Suppressor macrophage treated with lipopolysaccharide for 4 hours (primary cell): ENCODE results near the gene MZT1.
"Not testable (repeated sequence)": the region's sequence is repeated elsewhere in the genome, so short reads cannot be mapped to it uniquely, and the experiment has no call there.

ENCODE experiments used
- DNase-seq: peaks from one replicate; pipeline ENCODE4 v3.0.0-alpha.2; 2020

Gene MZT1, protein sequence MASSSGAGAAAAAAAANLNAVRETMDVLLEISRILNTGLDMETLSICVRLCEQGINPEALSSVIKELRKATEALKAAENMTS

DNA sequence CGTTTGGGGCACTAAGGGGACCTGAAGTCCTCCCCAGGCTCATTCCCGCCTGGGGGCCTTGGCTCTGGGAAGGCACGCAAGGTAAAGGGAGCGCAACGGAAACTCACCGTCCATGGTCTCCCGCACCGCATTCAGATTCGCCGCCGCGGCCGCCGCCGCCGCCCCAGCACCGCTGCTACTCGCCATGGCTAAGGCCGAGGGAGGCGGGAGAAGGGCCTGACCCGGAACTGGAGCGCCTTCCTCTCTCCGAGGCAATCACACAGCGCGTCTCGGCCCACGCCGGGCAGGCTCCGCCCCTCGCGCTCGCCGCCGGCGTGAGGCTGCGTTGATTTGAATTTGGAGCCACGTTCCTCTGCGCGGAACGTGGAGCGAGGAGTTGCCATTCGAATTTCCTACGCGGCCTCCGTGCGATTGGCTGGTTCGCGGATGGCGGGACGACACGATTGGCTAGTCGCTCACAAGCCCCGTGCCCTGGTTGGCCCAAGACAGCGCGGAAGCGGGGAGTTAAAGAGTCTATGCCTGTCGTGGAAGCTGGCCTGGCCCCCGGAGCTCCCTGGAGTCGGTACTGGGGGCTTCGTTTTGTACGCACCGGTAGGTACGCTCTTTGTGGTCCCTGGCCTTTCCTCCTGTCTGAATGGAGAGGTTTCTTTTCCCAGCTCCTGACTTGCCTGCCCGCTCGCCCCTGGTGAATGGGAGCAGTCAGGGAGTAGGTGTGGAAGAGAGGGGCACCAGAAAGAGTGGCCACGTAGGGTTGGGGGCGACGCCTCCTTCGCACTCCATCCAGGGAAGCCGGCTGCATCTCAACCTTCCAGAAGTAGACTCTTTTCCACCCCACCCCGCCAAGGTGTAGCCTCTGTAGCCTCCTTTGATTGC, at the start of gene MZT1, which contains the start of gene BORA:
Gene MZT1, minus strand, starts transcription at position 213 of the 873 bp plus-strand sequence. Its CDS starts 27 bp downstream, at position 186.
Gene BORA, plus strand, starts transcription at position 507 of the 873 bp plus-strand sequence. CDS start 1,018 bp downstream, outside the sequence.
- DNase-seq: peak; percentile 98

DNA sequence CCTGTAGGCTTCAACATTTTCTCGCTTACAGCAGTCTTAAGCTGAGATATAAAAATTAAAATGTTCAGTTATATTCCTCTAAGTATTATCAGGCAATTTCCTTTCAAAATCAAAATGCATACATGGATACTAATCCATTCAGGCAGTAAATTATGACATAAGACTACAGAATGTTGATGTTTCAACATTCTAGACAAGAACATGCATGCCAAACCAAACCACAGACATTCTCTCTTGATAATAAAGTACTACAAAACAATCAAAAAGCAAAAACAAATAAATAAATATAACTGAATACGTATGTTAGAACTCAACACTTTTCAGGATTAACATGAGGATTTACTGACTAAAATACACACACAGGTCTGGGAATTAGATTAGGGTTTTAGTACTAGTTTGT, 46.6 kb upstream of the MZT1 start:
- no peak for DNase-seq

DNA sequence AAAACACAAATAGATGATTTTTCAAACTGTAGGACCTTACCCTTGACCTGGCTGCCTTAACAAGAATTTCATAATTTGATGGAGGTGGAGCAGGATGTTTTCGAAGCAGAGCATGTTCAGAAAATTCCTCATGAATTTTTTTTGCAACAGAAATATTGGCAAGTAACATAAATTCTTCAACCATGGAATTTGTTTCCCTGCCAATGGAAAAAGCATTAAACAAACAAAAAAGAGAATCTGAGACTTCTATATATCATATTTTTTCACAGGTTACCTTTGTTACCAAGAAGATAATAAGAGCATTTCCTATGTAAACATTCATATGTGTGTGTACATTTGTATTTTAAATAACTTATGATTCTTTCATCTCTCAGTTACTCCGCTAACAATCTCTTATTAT, 36.0 kb upstream of the MZT1 start:
- DNase-seq: no peak

DNA sequence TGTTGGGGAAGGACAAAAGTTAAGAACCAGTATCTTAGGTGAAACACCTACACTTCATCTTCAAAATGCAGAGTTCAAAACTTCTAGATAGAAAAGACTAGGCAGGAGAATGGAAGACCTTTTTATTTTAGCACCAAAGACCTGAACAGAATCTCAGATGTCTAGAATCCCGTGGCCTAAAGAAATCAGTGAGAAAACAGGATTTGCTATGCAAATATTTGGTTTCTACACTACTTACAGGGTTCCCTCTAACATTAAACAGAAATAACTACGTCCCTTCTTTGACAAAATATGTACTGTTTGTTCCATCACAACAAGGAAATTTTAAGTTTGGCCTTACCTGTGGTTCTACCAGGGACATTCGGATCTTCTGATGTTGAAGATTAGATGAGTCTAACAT, 32.8 kb upstream of the MZT1 start:
- DNase-seq: no peak

DNA sequence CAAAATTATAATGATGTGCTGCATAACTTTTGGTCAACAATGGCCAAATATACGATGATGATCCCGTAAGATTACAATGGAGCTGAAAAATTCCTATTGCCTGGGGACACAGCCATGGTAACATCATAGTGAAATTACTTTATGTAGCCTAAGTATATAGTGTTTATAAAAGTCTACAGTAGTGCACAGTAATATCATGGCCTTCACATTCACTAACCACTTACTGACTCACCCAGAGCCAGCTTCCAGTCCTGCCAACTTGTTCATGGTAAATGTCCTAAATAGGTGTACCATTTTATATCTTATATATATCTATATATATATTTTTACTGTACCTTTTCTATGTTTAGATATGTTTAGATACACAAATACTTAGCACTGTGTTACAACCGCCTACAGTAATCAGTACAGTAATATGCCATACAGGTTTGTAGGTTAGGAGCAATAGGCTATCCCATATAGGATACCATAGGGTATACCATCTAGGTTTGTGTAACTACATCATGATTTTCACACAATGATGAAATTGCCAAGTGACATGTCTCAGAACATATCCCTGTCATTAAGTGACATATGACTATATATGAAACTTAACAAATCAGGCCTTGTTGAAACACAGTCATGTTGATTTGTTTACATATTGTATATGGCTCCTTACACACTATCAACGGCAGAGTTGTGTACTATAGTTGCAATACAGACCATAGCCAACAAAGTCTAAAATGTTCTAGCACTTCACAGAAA, 30.5 kb upstream of the MZT1 start:
- DNase-seq: no peak

DNA sequence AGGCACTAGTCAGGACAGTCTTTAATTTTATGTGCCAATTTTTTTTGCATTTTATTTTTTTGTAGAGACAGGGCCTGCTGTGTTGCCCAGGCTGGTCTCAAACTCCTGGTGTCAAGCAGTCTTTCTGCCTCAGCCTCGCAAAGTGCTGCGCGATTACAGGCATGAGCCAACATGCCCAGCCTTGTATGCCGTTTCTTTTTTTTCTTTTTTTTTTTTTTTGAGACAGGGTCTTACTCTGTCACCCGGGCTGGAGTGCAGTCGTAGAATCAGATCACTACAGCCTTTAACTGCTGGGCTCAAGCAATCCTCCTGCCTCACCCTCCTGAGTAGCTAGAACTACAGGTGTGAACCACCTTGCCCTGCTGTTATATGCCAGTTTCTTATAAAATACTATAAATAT, 26.7 kb upstream of the MZT1 start:
- DNase-seq: no peak

DNA sequence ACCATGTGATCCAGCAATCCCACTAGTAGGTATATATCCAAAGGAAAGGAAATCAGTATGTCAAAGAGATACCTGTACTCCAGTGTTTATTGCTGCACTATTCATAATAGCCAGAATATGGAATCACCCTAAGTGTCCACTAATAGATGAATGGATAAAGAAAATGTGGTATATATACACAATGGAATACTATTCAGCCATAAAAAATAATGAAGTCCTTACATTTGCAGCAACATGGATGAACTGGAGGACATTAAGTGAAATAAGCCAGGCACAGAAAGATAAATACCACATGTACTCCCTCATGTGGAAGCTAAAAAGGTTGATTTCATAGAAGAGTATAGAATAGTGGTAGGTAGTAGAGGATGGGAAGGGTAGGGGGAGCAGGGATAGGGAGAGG, 23.8 kb upstream of the MZT1 start:
- no peak for DNase-seq

DNA sequence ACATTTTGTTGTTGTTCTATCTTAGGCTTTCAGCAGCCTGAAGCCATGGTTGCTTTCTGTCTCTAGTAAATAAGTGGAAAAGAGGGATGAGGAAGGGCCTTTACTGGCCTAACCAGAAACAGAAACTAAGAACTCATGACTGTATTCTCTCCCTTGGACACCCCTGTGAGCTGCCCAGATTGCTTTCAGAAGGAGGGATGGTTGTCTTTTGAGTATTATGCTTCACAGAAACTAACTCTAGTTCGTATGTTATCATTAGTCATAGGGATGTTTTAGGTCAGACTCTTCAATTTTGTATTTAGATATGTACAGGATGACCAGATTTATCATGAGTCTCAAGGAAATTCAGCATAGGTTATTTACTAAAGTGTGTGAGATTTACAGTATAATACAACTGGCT, 17.8 kb upstream of the MZT1 start:
- DNase-seq: peak; percentile 30

DNA sequence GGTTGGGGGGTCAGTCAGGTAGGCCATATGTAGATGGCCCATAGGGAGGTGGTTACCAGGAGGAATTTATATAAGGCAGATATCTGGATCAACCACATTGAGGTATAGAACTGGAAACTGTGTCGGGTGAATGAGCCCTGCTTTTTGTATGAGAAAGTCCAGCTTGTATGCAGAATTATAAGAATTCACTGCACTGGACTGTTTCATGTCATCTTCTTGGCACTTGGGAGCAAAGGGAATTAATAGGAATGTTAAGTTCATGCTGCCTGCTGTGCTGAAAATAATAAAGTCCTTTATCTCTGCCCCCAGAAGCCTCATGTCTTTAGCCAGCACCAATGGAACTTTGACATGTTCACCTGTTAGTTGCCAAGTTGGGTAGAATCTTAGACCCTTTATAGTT, 12.6 kb upstream of the MZT1 start:
- DNase-seq: no peak

DNA sequence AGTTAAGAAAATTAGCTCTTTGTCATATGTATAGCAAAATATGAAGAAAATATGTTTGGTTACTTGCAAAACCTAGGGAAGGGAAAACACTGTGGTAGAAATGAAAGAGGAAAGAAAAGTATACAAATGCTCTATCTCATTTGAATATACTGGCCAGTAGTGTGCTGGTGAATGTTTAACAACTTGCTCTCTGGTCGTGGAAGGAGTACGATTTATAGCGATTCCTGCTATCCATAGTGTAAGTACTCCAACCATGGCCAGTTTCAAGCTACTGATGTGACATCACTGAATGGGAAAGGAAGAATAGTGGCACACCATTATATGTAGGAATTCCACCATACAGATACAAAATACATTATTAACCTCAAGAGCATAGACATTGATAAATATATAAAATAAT, 9.6 kb upstream of the MZT1 start:
- no peak for DNase-seq

DNA sequence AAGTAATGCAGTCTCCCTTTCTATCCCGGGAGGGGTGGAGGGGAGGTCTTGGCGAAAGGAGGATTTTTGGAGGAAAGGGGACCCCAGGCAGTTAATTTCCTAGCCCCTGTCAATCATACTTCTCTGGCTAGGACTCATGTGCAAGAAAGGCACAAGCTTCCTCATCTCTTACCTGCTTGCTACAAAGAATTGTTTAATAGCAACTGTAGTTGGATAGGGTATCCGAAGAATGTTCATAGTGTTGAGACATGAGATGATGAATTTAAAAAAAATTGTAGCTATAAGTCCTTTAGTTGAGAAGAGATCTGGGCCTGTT, 819 bp upstream of the MZT1 start:
- DNase-seq: no peak

DNA sequence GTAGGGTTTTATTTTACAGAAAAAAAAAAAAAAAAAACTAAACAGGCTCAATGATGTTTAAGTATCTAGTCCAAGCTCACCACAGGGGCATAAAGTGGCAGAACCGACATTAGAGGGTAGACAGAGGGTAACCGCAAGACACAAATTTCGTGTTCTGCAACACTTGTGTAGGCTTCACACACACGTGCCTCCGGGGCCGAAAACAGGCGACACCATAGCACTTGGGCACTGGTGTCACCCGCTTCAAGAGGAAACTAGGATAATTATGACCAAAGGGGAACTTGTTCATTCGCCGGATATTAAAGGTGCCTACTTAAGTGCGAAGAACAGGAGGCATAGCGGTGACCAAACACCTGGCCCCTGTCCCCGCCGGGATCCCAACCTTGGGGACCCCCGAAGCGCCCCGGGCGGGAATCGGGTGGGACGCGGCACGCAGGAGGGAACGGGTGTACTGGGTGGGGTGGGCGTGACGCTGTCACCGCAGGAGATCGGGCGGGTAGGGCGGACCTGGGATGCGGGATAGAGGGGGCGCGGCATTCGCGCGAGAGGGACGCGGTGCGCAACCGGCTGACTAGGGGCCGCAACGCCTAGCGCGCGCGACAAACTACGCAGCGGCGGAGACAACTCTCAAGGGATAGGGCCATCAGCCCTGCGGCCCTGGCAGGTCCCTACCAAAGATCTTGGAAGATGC, 558 bp downstream of the MZT1 start:
- peak; percentile 48 for DNase-seq

DNA sequence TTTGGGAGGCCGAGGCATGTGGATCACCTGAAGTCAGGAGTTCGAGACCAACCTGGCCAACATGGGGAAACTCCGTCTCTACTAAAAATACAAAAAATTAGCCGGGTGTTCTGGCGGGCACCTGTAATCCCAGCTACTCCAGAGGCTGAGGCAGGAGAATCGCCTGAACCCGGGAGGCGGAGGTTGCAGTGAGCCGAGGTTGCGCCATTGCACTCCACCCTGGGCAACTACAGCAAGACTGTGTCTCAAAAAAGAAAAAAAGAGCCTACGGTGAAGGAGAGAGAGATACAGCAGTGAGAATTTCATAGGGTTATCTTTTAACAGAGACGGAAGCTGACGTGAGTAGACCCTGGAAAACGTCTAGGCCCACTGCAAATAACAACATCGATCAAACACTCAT, 1.2 kb downstream of the MZT1 start:
- not testable (repeated sequence) for DNase-seq

DNA sequence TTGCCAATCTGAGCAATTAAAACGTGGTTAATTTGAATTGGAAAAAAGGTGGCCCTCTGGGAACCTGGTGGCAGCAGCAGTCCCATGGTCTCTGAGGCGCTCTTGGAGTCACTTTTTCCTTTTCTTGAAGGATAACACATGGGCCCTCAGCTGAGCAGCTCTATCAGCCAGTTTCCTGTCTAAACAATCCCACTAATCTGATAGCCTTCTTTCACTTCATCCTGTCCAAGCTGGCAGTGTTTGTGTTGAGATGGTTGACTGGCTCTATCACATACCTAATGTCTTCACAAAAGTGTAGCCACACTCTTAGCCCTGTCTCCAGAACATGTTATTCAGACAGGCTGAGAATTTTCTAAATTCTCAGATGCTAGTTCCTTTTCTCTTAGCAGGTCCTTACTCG, 10.7 kb downstream of the MZT1 start:
- no peak for DNase-seq

DNA sequence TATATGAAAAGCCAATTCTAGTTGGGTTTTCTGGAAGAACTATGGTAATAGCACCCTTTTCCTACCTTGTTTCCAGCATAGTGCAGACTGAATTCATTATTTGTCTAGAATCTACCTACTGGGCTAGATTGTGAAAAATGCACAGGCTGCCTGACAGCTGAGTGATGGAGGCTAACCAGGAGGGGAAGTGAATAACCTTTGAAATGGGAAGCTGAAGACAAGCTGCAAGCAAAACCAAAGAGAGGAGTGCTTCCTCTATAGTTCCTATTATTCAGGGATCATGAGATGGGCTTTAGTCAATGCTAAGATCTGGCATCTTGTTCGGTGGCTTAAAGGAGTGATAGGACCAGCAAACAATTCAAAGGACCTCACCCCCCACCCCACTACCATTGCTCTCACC, 26.9 kb downstream of the MZT1 start:
- DNase-seq: peak; percentile 27

DNA sequence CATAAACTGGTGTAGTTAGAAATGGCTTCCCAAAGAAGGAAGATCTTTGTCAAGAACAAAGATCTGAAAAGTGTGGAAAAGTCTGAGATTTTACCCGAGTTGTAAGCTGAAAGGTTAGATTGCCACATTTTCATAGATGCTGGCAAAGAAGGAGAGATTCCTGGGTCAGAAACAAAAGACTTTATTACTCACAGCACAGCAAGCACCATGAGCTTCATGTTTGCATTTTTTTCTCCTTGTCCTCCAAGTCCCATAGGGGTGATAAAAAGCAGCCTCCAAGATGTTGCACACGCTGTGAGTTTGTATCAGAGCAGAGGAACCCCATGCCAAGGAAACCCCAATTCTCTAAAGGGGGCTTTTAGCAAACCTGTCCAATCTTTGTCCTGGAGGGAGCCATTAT, 29.3 kb downstream of the MZT1 start:
- no peak for DNase-seq

DNA sequence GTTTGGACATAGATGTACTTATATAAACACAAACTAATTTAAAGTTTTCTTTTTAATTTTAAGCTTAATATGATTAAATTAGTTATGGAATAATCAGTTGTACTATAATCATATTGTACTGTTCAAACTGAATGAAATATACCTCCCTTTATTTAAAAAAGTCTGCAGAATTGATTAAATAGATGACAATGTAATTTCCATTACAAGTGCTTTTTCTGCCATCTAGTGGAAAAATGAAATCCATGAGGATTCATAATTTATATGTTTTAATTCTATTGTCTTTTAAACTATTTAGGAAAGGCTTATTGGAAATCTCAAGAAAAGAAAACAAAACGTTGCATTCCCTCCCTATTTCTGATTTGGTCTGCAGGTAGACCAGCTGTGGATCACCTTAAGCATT, 30.9 kb downstream of the MZT1 start:
- DNase-seq: peak; percentile 26

DNA sequence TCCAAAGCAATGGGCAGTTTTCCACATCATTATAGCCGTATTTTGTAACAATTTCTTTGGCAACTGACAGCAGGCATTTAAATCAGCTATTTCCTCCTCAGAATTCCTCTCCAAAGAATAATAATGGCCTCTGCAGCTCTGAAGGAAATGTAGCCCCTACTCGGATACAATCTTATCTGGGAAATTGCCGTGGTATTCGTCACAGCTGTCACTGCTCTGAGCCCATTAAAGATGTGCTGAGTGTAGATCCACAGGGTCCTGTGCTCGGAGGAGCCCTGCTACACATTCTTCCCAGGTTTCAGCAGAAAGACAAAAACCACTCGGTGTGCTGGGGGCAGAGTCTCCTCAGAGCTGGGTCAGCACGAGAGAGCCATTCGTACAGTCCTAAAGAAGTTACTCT, 33.1 kb downstream of the MZT1 start:
- no peak for DNase-seq

DNA sequence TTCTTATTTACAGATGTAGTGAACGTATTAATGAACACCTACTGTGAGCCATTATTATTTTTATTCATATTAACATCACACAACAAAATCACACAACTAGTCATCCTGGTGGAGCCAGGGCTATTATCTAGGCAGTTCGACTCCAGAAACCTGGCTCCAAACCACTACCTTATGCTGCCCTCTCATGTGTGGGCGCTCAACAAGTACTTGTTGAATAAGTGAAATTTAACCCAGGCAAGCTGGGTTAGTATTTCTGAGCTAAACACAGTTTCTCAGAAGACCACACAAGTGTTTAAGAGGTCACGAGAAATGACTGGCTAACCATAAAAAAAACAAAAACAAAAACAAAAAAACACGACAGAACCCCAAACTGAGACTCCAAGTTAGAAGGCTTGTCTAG, 33.6 kb downstream of the MZT1 start:
- DNase-seq: no peak

DNA sequence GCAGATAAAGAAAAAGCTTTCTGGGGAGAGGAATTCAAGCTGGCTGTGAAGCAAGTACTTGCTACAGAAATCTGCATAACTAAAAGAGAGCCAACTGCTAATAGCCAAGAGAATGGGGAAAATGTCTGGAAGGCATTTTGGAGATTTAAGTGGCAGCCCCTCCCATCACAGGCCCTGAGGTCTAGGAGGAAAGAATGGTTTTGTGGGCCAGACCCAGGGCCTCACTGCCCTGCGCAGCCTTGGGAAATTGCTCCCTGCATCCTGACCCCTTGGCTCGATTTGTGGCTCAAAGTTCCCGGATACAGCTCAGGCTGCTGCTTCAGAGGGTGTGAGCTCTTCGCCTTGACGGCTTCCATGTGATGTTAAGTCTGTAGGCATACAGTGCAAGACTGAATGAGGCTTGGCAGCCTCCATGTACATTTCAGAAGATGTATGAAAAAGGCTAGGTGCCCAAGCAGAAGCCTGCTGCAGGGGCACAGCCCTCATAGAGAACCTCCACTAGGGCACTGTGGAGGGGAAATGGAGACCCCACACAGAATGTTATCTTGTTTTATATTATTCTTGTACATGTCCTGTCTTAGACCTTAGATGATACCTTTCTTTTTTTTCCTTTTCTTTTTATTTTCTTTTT, 34.4 kb downstream of the MZT1 start:
- no peak for DNase-seq

DNA sequence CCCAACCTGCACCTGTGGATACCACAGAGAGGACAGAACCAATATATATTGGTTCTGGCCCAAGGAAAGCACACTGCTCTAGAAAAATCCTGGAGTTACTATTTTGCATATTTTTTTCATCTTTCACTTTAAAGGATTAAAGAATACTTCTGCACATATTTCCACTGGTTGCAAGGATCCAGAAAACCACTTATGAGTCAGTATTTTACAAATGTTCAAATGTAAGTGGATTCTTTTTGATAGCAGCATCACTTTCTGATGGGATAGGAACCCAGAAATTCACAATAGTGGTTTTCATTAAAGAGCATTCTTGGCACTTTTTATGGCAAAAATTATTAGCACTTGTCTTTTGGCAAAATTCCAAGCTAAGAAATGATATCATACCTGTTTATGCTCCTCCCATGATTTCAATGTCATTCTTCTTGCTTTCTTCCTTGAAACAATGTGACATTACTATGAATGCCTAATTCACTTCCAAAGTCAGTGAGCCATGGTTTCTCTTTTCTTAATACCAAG, 38.2 kb downstream of the MZT1 start:
- no peak for DNase-seq

DNA sequence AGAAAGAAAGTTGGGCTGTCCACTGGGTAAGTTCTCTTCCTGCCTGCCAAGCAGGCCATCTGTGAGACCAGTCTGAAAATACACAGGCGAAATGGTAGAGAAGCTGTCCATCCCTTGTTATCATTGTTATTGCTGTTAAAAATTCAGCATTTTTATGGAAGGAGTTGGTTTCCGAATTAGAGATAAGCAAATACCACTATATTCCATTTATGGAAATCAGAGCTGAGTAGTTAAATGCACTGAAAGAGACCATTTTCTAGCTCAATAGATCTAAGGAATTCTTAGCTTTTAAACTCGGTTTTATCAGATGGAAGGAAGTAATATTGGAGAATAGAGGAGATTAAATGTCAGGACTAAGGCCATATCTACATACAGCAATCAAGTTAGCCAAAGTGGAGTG, 40.7 kb downstream of the MZT1 start:
- DNase-seq: no peak

DNA sequence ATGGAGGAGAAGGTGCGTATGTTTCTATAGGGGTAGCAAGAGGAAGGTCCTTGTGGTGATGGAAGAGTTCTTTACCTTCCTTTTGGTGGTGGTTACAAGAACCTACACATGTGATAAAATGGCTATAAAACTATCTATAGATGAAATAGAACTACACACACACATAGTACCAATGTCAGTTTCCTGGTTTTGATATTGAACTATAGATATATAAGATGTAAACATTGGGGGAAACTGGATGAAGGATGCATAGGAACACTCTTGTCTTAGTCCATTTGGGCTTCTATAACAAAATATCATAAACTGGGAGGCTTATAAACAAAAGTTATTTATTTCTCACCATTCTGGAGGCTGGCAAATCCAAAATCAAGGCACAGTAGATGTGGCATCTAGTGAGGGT, 47.1 kb downstream of the MZT1 start:
- DNase-seq: no peak
